ENCODE data around the gene PSENEN. TPM values are rescaled to one million over a fixed set of nuclear protein-coding genes. Genes with fewer than 3 reads are reported as not detected.

Gene PSENEN
- total and polyA plus RNA-seq, 2 of the 8 experiments (the other 6 are each of a cell fraction or from before 2014, with no cell fraction given): 66.7 to 75.3 TPM

DNA sequence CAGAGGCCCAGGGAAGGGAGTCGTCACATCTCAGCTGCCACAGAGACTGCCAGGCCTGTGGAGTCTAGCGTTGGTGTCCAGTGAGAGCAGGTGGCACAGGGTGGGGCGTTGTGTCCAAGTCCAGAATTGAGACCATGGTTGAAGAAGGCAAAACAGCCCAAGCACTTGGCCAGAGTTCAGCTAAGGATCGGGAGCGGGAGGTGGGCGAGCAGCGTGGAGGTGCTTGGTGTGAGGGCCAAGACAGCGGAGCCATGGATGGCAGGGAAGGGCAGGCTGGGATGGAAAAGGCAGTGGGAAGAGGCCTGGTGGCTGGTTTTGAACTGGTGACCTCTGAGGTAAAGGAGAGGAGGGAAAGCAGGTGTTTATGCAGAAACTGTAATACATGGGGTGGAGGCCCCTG is 11.2 kb upstream of the PSENEN start (continued):
- TF ChIP-seq, protein P1, sequence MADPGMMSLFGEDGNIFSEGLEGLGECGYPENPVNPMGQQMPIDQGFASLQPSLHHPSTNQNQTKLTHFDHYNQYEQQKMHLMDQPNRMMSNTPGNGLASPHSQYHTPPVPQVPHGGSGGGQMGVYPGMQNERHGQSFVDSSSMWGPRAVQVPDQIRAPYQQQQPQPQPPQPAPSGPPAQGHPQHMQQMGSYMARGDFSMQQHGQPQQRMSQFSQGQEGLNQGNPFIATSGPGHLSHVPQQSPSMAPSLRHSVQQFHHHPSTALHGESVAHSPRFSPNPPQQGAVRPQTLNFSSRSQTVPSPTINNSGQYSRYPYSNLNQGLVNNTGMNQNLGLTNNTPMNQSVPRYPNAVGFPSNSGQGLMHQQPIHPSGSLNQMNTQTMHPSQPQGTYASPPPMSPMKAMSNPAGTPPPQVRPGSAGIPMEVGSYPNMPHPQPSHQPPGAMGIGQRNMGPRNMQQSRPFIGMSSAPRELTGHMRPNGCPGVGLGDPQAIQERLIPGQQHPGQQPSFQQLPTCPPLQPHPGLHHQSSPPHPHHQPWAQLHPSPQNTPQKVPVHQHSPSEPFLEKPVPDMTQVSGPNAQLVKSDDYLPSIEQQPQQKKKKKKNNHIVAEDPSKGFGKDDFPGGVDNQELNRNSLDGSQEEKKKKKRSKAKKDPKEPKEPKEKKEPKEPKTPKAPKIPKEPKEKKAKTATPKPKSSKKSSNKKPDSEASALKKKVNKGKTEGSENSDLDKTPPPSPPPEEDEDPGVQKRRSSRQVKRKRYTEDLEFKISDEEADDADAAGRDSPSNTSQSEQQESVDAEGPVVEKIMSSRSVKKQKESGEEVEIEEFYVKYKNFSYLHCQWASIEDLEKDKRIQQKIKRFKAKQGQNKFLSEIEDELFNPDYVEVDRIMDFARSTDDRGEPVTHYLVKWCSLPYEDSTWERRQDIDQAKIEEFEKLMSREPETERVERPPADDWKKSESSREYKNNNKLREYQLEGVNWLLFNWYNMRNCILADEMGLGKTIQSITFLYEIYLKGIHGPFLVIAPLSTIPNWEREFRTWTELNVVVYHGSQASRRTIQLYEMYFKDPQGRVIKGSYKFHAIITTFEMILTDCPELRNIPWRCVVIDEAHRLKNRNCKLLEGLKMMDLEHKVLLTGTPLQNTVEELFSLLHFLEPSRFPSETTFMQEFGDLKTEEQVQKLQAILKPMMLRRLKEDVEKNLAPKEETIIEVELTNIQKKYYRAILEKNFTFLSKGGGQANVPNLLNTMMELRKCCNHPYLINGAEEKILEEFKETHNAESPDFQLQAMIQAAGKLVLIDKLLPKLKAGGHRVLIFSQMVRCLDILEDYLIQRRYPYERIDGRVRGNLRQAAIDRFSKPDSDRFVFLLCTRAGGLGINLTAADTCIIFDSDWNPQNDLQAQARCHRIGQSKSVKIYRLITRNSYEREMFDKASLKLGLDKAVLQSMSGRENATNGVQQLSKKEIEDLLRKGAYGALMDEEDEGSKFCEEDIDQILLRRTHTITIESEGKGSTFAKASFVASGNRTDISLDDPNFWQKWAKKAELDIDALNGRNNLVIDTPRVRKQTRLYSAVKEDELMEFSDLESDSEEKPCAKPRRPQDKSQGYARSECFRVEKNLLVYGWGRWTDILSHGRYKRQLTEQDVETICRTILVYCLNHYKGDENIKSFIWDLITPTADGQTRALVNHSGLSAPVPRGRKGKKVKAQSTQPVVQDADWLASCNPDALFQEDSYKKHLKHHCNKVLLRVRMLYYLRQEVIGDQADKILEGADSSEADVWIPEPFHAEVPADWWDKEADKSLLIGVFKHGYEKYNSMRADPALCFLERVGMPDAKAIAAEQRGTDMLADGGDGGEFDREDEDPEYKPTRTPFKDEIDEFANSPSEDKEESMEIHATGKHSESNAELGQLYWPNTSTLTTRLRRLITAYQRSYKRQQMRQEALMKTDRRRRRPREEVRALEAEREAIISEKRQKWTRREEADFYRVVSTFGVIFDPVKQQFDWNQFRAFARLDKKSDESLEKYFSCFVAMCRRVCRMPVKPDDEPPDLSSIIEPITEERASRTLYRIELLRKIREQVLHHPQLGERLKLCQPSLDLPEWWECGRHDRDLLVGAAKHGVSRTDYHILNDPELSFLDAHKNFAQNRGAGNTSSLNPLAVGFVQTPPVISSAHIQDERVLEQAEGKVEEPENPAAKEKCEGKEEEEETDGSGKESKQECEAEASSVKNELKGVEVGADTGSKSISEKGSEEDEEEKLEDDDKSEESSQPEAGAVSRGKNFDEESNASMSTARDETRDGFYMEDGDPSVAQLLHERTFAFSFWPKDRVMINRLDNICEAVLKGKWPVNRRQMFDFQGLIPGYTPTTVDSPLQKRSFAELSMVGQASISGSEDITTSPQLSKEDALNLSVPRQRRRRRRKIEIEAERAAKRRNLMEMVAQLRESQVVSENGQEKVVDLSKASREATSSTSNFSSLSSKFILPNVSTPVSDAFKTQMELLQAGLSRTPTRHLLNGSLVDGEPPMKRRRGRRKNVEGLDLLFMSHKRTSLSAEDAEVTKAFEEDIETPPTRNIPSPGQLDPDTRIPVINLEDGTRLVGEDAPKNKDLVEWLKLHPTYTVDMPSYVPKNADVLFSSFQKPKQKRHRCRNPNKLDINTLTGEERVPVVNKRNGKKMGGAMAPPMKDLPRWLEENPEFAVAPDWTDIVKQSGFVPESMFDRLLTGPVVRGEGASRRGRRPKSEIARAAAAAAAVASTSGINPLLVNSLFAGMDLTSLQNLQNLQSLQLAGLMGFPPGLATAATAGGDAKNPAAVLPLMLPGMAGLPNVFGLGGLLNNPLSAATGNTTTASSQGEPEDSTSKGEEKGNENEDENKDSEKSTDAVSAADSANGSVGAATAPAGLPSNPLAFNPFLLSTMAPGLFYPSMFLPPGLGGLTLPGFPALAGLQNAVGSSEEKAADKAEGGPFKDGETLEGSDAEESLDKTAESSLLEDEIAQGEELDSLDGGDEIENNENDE (IDR thresholded peaks at IDR 0.05; ENCODE audit: insufficient replicate concordance, low read length): no peak

Data from H1 (cell line).